Hepatocyte (in vitro differentiated cells): ENCODE results near the gene MSI2. TPM values are rescaled to one million over a fixed set of nuclear protein-coding genes. Genes with fewer than 3 reads are reported as not detected.

Source experiments
- DNase-seq: peaks from one replicate; pipeline ENCODE4 v3.0.0-alpha.2; 2016; ENCODE audit warnings: low spot score
- H2AFZ ChIP-seq: fragments of 200-600 bp; sonication (generic); 2 replicates; pipeline ENCODE4 v1.6.0; 2016; ENCODE audit warnings: antibody characterized with exemption, mild to moderate bottlenecking
- H3K27ac ChIP-seq: fragments of 200-600 bp; sonication (generic); 2 replicates; pipeline ENCODE4 v1.5.1; 2016; ENCODE audit warnings: mild to moderate bottlenecking
- H3K27me3 ChIP-seq: fragments of 200-600 bp; sonication (generic); 2 replicates; pipeline ENCODE4 v1.6.1; 2016
- H3K36me3 ChIP-seq: fragments of 200-600 bp; sonication (generic); replicated peaks from 2 replicates; pipeline ENCODE4 v1.5.1; 2016; ENCODE audit warnings: low read depth; ENCODE audit not compliant: insufficient read depth
- H3K4me1 ChIP-seq: fragments of 200-600 bp; sonication (generic); 2 replicates; pipeline ENCODE4 v1.5.1; 2016; ENCODE audit warnings: mild to moderate bottlenecking, moderate library complexity; ENCODE audit not compliant: insufficient read depth
- H3K4me2 ChIP-seq: fragments of 200-600 bp; sonication (generic); 2 replicates; pipeline ENCODE4 v1.6.0; 2016
- H3K4me3 ChIP-seq: fragments of 200-600 bp; sonication (generic); 2 replicates; pipeline ENCODE4 v1.5.1; 2016; ENCODE audit warnings: mild to moderate bottlenecking
- H3K79me2 ChIP-seq: fragments of 200-600 bp; sonication (generic); 2 replicates; pipeline ENCODE4 v1.6.0; 2017; ENCODE audit warnings: mild to moderate bottlenecking
- H3K9me2 ChIP-seq: fragments of 200-600 bp; sonication (generic); replicated peaks from 2 replicates; pipeline ENCODE4 v1.6.0; 2017; ENCODE audit warnings: mild to moderate bottlenecking; ENCODE audit not compliant: insufficient read depth
- H3K9me3 ChIP-seq: fragments of 200-600 bp; sonication (generic); 2 replicates; pipeline ENCODE4 v1.5.1; 2016; ENCODE audit warnings: low read depth, mild to moderate bottlenecking
- H4K20me1 ChIP-seq: fragments of 200-600 bp; sonication (generic); 2 replicates; pipeline ENCODE4 v1.6.0; 2016; ENCODE audit warnings: mild to moderate bottlenecking; ENCODE audit not compliant: insufficient read depth, poor library complexity, severe bottlenecking
- CTCF ChIP-seq: fragments of 200-600 bp; sonication (generic); IDR thresholded peaks from 2 replicates; pipeline ENCODE4 v1.5.1; 2016; ENCODE audit warnings: antibody characterized with exemption, mild to moderate bottlenecking; ENCODE audit not compliant: poor library complexity
- EZH2 ChIP-seq: fragments of 200-600 bp; sonication (generic); IDR thresholded peaks from 2 replicates; pipeline ENCODE4 v1.6.1; 2016; ENCODE audit warnings: antibody characterized with exemption, mild to moderate bottlenecking, borderline replicate concordance
- EZH2phosphoT487 ChIP-seq: fragments of 200-600 bp; sonication (generic); IDR thresholded peaks from one replicate; pipeline ENCODE4 v1.6.1; 2018; ENCODE audit warnings: antibody characterized with exemption, mild to moderate bottlenecking, low read depth, moderate library complexity; ENCODE audit not compliant: unreplicated experiment, severe bottlenecking
- WGBS: methylation state at CpG from one replicate; pipeline ENCODE4 v1.1.6; 2016; ENCODE audit warnings: low lambda C conversion rate; ENCODE audit errors: missing lambda C conversion rate; 5-methylcytosine and 5-hydroxymethylcytosine counted together
- polyA plus RNA-seq: library from polyadenylated mRNA; unstranded; fragments of >200 nt; fragmentation: Nextera tagmentation; extraction: Ambion mirVana; gene quantifications from 2 replicates; pipeline ENCODE4 v1.2.1, GENCODE V29; 2016
- total RNA-seq: library from RNA; depleted of rRNA; stranded (reverse); fragments of >200 nt; gene quantifications from 2 replicates; pipeline ENCODE4 v1.2.3, GENCODE V29; 2014

The MSI2 gene
- total and polyA plus RNA-seq, 2 experiments from 2014 or later, result 16.1 to 60.6 TPM

GRCh38 chr17:57456622-57457021 is 200.3 kb downstream of the MSI2 start:
- Histone ChIP-seq H3K4me1 (no peaks in the 10 kb centered on the region), H3K79me2 (peaks cover 33% of the 10 kb centered on the region), H3K36me3 (no peaks in the 10 kb centered on the region), H3K27me3 (no peaks in the 10 kb centered on the region), H3K4me3 (no peak overlapping the region), H2AFZ (no peak overlapping the region), H3K9me3 (no peaks in the 10 kb centered on the region), H4K20me1 (no peaks in the 10 kb centered on the region), H3K9me2 (no peaks in the 10 kb centered on the region), H3K27ac (no peak overlapping the region), H3K4me2 (no peak overlapping the region)
- TF ChIP-seq CTCF, result no peak
- no peak for TF ChIP-seq EZH2
- TF ChIP-seq EZH2phosphoT487, result no peak
- no peak for DNase-seq
- WGBS, result 97% methylated on average over 3 of the region's 3 CpGs

GRCh38 chr17:57457188-57457587 is 200.9 kb downstream of the MSI2 start:
- Histone ChIP-seq H4K20me1 (no peaks in the 10 kb centered on the region), H2AFZ (no peak overlapping the region), H3K27me3 (no peaks in the 10 kb centered on the region), H3K79me2 (peaks cover 38% of the 10 kb centered on the region), H3K36me3 (no peaks in the 10 kb centered on the region), H3K4me3 (no peak overlapping the region), H3K4me2 (no peak overlapping the region), H3K9me3 (no peaks in the 10 kb centered on the region), H3K27ac (no peak overlapping the region), H3K9me2 (no peaks in the 10 kb centered on the region), H3K4me1 (no peaks in the 10 kb centered on the region)
- DNase-seq, result no peak
- TF ChIP-seq EZH2 (no peak), CTCF (no peak), EZH2phosphoT487 (no peak)
- 97% methylated on average over 2 of the region's 2 CpGs for WGBS

- no peak overlapping the region for H3K4me3 ChIP-seq
Measured at GRCh38 chr17:57458718-57459285, 202.5 kb downstream of the MSI2 start.

More at GRCh38 chr17:57458718-57459285, 202.5 kb downstream of the MSI2 start:
- 87% methylated on average over 9 of the region's 9 CpGs for WGBS
- Histone ChIP-seq H3K27ac (peak overlapping the region; percentile 17), H3K4me2 (no peak overlapping the region), H3K36me3 (no peaks in the 10 kb centered on the region), H3K27me3 (no peaks in the 10 kb centered on the region), H3K9me2 (no peaks in the 10 kb centered on the region), H3K9me3 (no peaks in the 10 kb centered on the region), H2AFZ (no peak overlapping the region), H3K4me1 (no peaks in the 10 kb centered on the region), H3K79me2 (peaks cover 39% of the 10 kb centered on the region), H4K20me1 (no peaks in the 10 kb centered on the region)
- no peak for TF ChIP-seq CTCF
- no peak for TF ChIP-seq EZH2phosphoT487
- no peak for TF ChIP-seq EZH2
- DNase-seq, result no peak
